ENCODE measurements around the gene WIPF1.

DNA sequence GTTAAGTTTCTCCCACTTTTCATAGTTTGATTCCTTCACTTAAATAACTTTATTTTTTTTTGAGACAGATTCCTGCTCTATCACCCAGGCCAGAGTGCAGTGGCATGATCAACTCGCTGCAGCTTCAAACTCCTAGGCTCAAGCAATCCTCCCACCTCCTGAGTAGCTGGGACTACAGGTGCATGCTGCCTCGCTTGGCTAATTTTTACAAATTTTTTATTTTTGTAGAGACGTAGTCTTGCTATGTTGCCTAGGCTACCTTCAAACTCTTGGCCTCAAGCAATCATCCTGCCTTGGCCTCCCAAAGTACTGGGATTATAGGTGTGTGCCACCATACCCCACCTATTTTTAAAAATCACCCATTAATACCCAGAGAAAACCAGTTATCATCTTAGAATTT lies 14.2 kb upstream of the WIPF1 start:
- no peak for TF ChIP-seq POLR2A (IDR thresholded peaks at IDR 0.05)
- TF ChIP-seq, protein P1, sequence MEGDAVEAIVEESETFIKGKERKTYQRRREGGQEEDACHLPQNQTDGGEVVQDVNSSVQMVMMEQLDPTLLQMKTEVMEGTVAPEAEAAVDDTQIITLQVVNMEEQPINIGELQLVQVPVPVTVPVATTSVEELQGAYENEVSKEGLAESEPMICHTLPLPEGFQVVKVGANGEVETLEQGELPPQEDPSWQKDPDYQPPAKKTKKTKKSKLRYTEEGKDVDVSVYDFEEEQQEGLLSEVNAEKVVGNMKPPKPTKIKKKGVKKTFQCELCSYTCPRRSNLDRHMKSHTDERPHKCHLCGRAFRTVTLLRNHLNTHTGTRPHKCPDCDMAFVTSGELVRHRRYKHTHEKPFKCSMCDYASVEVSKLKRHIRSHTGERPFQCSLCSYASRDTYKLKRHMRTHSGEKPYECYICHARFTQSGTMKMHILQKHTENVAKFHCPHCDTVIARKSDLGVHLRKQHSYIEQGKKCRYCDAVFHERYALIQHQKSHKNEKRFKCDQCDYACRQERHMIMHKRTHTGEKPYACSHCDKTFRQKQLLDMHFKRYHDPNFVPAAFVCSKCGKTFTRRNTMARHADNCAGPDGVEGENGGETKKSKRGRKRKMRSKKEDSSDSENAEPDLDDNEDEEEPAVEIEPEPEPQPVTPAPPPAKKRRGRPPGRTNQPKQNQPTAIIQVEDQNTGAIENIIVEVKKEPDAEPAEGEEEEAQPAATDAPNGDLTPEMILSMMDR (IDR thresholded peaks at IDR 0.05), result no peak

All from esophagus squamous epithelium (tissue), 4 donors.